ENCODE data around the gene MYLIP.

DNA sequence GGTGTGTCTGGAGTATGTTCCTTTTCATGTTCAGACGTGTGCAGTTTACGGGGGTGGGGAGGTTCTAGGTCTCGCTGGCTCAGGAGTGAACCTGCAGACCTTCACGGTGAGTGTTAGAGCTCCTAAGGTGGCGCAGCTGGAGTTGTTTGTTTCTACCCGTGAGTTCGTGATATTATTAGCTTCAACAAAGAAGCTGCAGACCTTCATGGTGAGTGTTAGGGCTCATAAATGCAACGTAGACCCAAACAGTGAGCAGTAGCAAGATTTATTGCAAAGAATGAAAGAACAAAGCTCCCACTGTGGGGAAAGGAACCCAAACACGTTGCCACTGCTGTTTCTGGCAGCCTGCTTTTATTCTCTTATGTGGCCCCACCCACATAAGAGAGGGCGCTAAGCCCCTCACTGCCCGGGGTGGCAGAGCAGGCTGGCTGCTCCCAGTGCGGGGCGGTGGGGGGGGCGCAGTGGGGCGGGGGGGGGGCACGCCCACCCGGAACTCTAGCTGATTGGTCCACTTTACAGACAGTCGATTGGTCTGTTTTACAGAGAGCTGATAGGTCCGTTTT, 68.2 kb downstream of the MYLIP start:
- TF ChIP-seq, protein P1, sequence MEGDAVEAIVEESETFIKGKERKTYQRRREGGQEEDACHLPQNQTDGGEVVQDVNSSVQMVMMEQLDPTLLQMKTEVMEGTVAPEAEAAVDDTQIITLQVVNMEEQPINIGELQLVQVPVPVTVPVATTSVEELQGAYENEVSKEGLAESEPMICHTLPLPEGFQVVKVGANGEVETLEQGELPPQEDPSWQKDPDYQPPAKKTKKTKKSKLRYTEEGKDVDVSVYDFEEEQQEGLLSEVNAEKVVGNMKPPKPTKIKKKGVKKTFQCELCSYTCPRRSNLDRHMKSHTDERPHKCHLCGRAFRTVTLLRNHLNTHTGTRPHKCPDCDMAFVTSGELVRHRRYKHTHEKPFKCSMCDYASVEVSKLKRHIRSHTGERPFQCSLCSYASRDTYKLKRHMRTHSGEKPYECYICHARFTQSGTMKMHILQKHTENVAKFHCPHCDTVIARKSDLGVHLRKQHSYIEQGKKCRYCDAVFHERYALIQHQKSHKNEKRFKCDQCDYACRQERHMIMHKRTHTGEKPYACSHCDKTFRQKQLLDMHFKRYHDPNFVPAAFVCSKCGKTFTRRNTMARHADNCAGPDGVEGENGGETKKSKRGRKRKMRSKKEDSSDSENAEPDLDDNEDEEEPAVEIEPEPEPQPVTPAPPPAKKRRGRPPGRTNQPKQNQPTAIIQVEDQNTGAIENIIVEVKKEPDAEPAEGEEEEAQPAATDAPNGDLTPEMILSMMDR (IDR thresholded peaks at IDR 0.05): no peak
- no peak for TF ChIP-seq EZH2 (IDR thresholded peaks at IDR 0.05; ENCODE audit: borderline replicate concordance, insufficient read depth, low read depth, low read length, poor library complexity, severe bottlenecking)

Data from B cell (primary cell).